Neuronal stem cell (in vitro differentiated cells): ENCODE measurements around the gene KCNK5.

Experiments used
- DNase-seq: peaks from one replicate; pipeline ENCODE4 v3.0.0-alpha.2; 2013; ENCODE audit warnings: low spot score
- H2AFZ ChIP-seq: one replicate; pipeline ENCODE4 v1.6.1; 2013; ENCODE audit warnings: mild to moderate bottlenecking, low read length, inconsistent platforms
- H2AK5ac ChIP-seq: 2 replicates; pipeline ENCODE4 v1.6.1; 2013; ENCODE audit warnings: low read depth, mild to moderate bottlenecking, inconsistent platforms, low read length, moderate library complexity, mixed read lengths
- H2BK120ac ChIP-seq: 2 replicates; pipeline ENCODE4 v1.6.1; 2013; ENCODE audit warnings: low read depth, mild to moderate bottlenecking, inconsistent platforms, low read length, moderate library complexity, mixed read lengths
- H2BK12ac ChIP-seq: one replicate; pipeline ENCODE4 v1.6.1; 2013; ENCODE audit warnings: low read length, inconsistent platforms
- H2BK15ac ChIP-seq: 2 replicates; pipeline ENCODE4 v1.6.1; 2013; ENCODE audit warnings: mild to moderate bottlenecking, low read length, inconsistent platforms, mixed read lengths
- H2BK5ac ChIP-seq: one replicate; pipeline ENCODE4 v1.6.1; 2013; ENCODE audit warnings: inconsistent platforms, mild to moderate bottlenecking, low read length, moderate library complexity
- H3K14ac ChIP-seq: one replicate; pipeline ENCODE4 v1.6.1; 2013; ENCODE audit warnings: low read length, inconsistent platforms
- H3K18ac ChIP-seq: 2 replicates; pipeline ENCODE4 v1.6.1; 2013; ENCODE audit warnings: low read length, inconsistent platforms
- H3K23ac ChIP-seq: 2 replicates; pipeline ENCODE4 v1.6.1; 2013; ENCODE audit warnings: low read depth, mild to moderate bottlenecking, mixed read lengths, low read length, inconsistent platforms; ENCODE audit not compliant: poor library complexity
- H3K27ac ChIP-seq: replicated peaks from 3 replicates; pipeline ENCODE4 v1.5.1; 2013; ENCODE audit warnings: low read length, inconsistent platforms
- H3K27me3 ChIP-seq, 3 experiments: 2 replicates each; pipeline ENCODE4 v1.6.1; 2013; ENCODE audit warnings: low read length in 3 of 3, mild to moderate bottlenecking in 2 of 3, inconsistent platforms in 1 of 3, low read depth in 1 of 3, mixed read lengths in 1 of 3, moderate library complexity in 1 of 3; ENCODE audit not compliant: control insufficient read depth in 3 of 3, insufficient read depth in 3 of 3
- H3K36me3 ChIP-seq, 2 donors: replicated peaks in 1 of 2; 2 replicates each; pipeline ENCODE4 v1.6.1; 2013; ENCODE audit warnings: low read length in 2 of 2; ENCODE audit not compliant: control insufficient read depth in 2 of 2, insufficient read depth in 2 of 2
- H3K4ac ChIP-seq: 2 replicates; pipeline ENCODE4 v1.6.1; 2013; ENCODE audit warnings: inconsistent platforms, mild to moderate bottlenecking, low read length, moderate library complexity
- H3K4me1 ChIP-seq, 2 donors: 1 replicate in 1 of 2; 2 replicates in 1 of 2; pipeline ENCODE4 v1.6.1; 2013; ENCODE audit warnings: low read length in 2 of 2, low read depth in 1 of 2; ENCODE audit not compliant: control insufficient read depth in 2 of 2, insufficient read depth in 1 of 2
- H3K4me2 ChIP-seq: one replicate; pipeline ENCODE4 v1.6.1; 2013; ENCODE audit warnings: mild to moderate bottlenecking, low read length, inconsistent platforms; ENCODE audit not compliant: insufficient read depth, poor library complexity, severe bottlenecking
- H3K4me3 ChIP-seq, 2 donors: 2 replicates each; pipeline ENCODE4 v1.5.1; 2013; ENCODE audit warnings: low read length in 2 of 2, mild to moderate bottlenecking in 2 of 2, inconsistent platforms in 1 of 2, moderate library complexity in 1 of 2
- H3K79me1 ChIP-seq: one replicate; pipeline ENCODE4 v1.6.1; 2013; ENCODE audit warnings: low read depth, mild to moderate bottlenecking, inconsistent platforms, low read length, moderate library complexity
- H3K9ac ChIP-seq: one replicate; pipeline ENCODE4 v1.6.1; 2013; ENCODE audit warnings: mild to moderate bottlenecking, low read depth, low read length, inconsistent platforms; ENCODE audit not compliant: poor library complexity
- H3K9me3 ChIP-seq, 2 donors: replicated peaks in 1 of 2; 2 replicates each; pipeline versions ENCODE3 to v1.6.1; 2013; ENCODE audit warnings: low read length in 2 of 2, mild to moderate bottlenecking in 2 of 2, inconsistent platforms in 1 of 2, low read depth in 1 of 2, mixed read lengths in 1 of 2, moderate library complexity in 1 of 2; ENCODE audit not compliant: control insufficient read depth in 2 of 2, insufficient read depth in 1 of 2
- H4K8ac ChIP-seq: one replicate; pipeline ENCODE4 v1.6.1; 2013; ENCODE audit warnings: low read depth, mild to moderate bottlenecking, inconsistent platforms, low read length, moderate library complexity
- H4K91ac ChIP-seq: one replicate; pipeline ENCODE4 v1.6.1; 2013; ENCODE audit warnings: low read length, low read depth, mild to moderate bottlenecking, inconsistent platforms; ENCODE audit not compliant: poor library complexity
- WGBS, 2 donors: extraction: QIAGEN DNeasy Blood & Tissue Kit; methylation state at CpG; one replicate each; pipeline ENCODE4 v1.1.7; 2013; ENCODE audit warnings: missing lambda C conversion rate in 2 of 2, mixed read lengths in 1 of 2; ENCODE audit not compliant: insufficient read length in 2 of 2, insufficient replicate concordance in 1 of 2; ENCODE audit errors: extremely low coverage in 2 of 2; 5-methylcytosine and 5-hydroxymethylcytosine counted together

KCNK5 gene

GRCh38 chr6:39173270-39173669 is 56.0 kb downstream of the KCNK5 start:
- Histone ChIP-seq H3K23ac (no peak overlapping the region), H3K79me1 (no peaks in the 10 kb centered on the region), H4K91ac (no peak overlapping the region), H2AFZ (no peak overlapping the region), H3K27ac (no peak overlapping the region), H4K8ac (no peak overlapping the region), H3K4me1 (peaks cover 0 to 2% of the 10 kb centered on the region in 2 donors), H3K14ac (no peak overlapping the region), H3K27me3 (peaks cover 0 to 3% (median 0%) of the 10 kb centered on the region in 3 experiments), H3K9me3 (peaks cover 4 to 11% of the 10 kb centered on the region in 2 donors), H3K9ac (no peak overlapping the region), H3K4me3 (no peak overlapping the region), H2BK15ac (no peak overlapping the region), H2BK120ac (no peak overlapping the region), H2BK5ac (no peak overlapping the region), H2AK5ac (no peak overlapping the region), H3K4me2 (no peak overlapping the region), H3K4ac (no peak overlapping the region), H3K36me3 (peaks cover 0 to 1% of the 10 kb centered on the region in 2 donors), H2BK12ac (no peak overlapping the region), H3K18ac (no peak overlapping the region)
- no CpG with 5 or more reads among the region's 6 CpGs for WGBS, 2 donors
- DNase-seq = no peak

- Histone ChIP-seq H3K18ac (no peak overlapping the region), H3K79me1 (no peaks in the 10 kb centered on the region), H4K8ac (no peak overlapping the region), H3K4me2 (no peak overlapping the region), H2BK15ac (no peak overlapping the region), H3K9ac (no peak overlapping the region), H3K27me3 (peaks cover 0 to 6% (median 0%) of the 10 kb centered on the region in 3 experiments), H2BK120ac (no peak overlapping the region), H3K4me1 (no peaks in the 10 kb centered on the region), H2BK12ac (no peak overlapping the region), H4K91ac (no peak overlapping the region), H2AFZ (no peak overlapping the region), H2AK5ac (peak overlapping the region; percentile 18), H2BK5ac (no peak overlapping the region), H3K4ac (no peak overlapping the region), H3K4me3 (no peak overlapping the region), H3K14ac (no peak overlapping the region), H3K36me3 (peaks cover 0 to 1% of the 10 kb centered on the region in 2 donors), H3K27ac (no peak overlapping the region), H3K9me3 (peaks cover 4 to 11% of the 10 kb centered on the region in 2 donors), H3K23ac (no peak overlapping the region)
- no CpG with 5 or more reads among the region's 5 CpGs for WGBS, 2 donors
- DNase-seq = no peak
These were observed 56.9 kb downstream of the KCNK5 start for GRCh38 chr6:39172377-39172757.

- Histone ChIP-seq H3K9ac (no peak overlapping the region), H2AK5ac (peak overlapping the region; percentile 18), H3K27me3 (peaks cover 0 to 6% (median 0%) of the 10 kb centered on the region in 3 experiments), H3K27ac (no peak overlapping the region), H4K8ac (no peak overlapping the region), H2BK120ac (no peak overlapping the region), H3K18ac (no peak overlapping the region), H2AFZ (no peak overlapping the region), H2BK15ac (no peak overlapping the region), H3K14ac (no peak overlapping the region), H3K36me3 (peaks cover 0 to 1% of the 10 kb centered on the region in 2 donors), H3K23ac (no peak overlapping the region), H3K4ac (no peak overlapping the region), H3K4me1 (no peaks in the 10 kb centered on the region), H3K4me2 (no peak overlapping the region), H2BK12ac (no peak overlapping the region), H4K91ac (no peak overlapping the region), H3K79me1 (no peaks in the 10 kb centered on the region), H3K9me3 (peaks cover 4 to 10% of the 10 kb centered on the region in 2 donors), H2BK5ac (no peak overlapping the region), H3K4me3 (peak overlapping the region in 1 of 2 donors; percentile 23)
- no CpG with 5 or more reads among the region's 4 CpGs for WGBS, 2 donors
- DNase-seq = no peak
These were observed 57.5 kb downstream of the KCNK5 start for GRCh38 chr6:39171489-39172376.

DNA sequence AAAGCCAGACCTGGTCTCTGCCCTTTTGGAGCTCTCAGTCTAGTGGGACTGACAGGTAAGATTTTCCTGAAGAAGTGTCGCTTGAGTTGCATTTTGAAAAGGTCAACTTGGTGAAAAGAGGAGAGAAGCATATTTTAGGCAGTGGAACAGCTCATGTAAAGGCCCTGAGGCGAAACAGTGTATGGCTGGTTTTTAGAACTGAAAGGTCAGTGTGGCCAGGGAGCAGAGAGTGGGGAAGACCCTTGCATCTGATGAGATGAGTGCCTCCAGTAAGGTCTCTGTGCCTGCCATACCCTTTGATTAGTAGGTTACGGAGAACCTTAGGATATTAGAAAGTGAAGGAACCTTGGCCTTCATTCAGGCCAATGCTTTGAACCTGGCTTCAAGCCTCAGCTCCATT is 58.4 kb downstream of the KCNK5 start:
- H4K8ac ChIP-seq = no peak overlapping the region
- no peaks in the 10 kb centered on the region for H3K4me1 ChIP-seq
- WGBS, 2 donors = no CpG with 5 or more reads among the region's 3 CpGs
- H2AK5ac ChIP-seq = no peak overlapping the region
- no peak overlapping the region for H2BK5ac ChIP-seq
- no peak overlapping the region for H3K4me2 ChIP-seq
- no peak overlapping the region for H4K91ac ChIP-seq
- no peak overlapping the region for H2BK120ac ChIP-seq
- no peak overlapping the region for H3K4me3 ChIP-seq
- no peaks in the 10 kb centered on the region for H3K79me1 ChIP-seq
- no peak overlapping the region for H3K4ac ChIP-seq
- no peak overlapping the region for H3K9ac ChIP-seq
- H3K14ac ChIP-seq = no peak overlapping the region
- no peak overlapping the region for H2BK12ac ChIP-seq
- no peak overlapping the region for H3K18ac ChIP-seq
- no peak overlapping the region for H3K27ac ChIP-seq
- H3K36me3 ChIP-seq = peaks cover 0 to 1% of the 10 kb centered on the region in 2 donors
- H2BK15ac ChIP-seq = no peak overlapping the region
- no peak for DNase-seq
- H3K9me3 ChIP-seq = peaks cover 4 to 10% of the 10 kb centered on the region in 2 donors
- peaks cover 0 to 6% (median 0%) of the 10 kb centered on the region in 3 experiments for H3K27me3 ChIP-seq
- no peak overlapping the region for H3K23ac ChIP-seq
- H2AFZ ChIP-seq = no peak overlapping the region
